Lower leg skin (tissue), 4 donors: Measurements from ENCODE around the gene GMPR. TPM values are rescaled to one million over a fixed set of nuclear protein-coding genes. Genes with fewer than 3 reads are reported as not detected.

ENCODE experiments used
- DNase-seq, 2 donors: peaks; one replicate each; pipeline ENCODE4 v3.0.0-alpha.2; 2019; ENCODE audit warnings: low spot score in 2 of 2
- H3K4me3 ChIP-seq: fragments of 200-600 bp; sonication (generic); 2 replicates; pipeline ENCODE4 v1.5.1; 2017; ENCODE audit warnings: mild to moderate bottlenecking, low read depth; ENCODE audit not compliant: poor library complexity, severe bottlenecking
- CTCF ChIP-seq, 3 donors: fragments of 450-650 bp; IDR thresholded peaks; one replicate each; pipeline ENCODE4 v1.5.1; 2016; ENCODE audit warnings: antibody characterized with exemption in 3 of 3, mild to moderate bottlenecking in 3 of 3, moderate library complexity in 2 of 3
- POLR2A ChIP-seq, 2 donors: fragments of 450-650 bp; IDR thresholded peaks; one replicate each; pipeline ENCODE4 v1.6.1; 2016 to 2017; ENCODE audit warnings: antibody characterized with exemption in 2 of 2, mild to moderate bottlenecking in 1 of 2, moderate library complexity in 1 of 2
- WGBS, 2 donors: methylation state at CpG; one replicate each; pipeline ENCODE4 v1.1.5; 2018; 5-methylcytosine and 5-hydroxymethylcytosine counted together
- intact Hi-C: fragments of 100-400 bp; cut with DNase I; formaldehyde crosslinking; loops from one replicate; pipeline ENCODE4 v1.15.0; 2023; ENCODE audit warnings: low total_unique reads
- total RNA-seq, 4 donors: library from RNA; depleted of rRNA; stranded (reverse); fragments of >200 nt; gene quantifications; one replicate each; pipeline ENCODE4 v1.1.0, GENCODE V29; 2016

Gene GMPR
- total RNA-seq, 4 donors from 2014 or later, result 5.2 to 26.7 (median 10.6) TPM

GRCh38 chr6:16243664-16244063, 5.3 kb downstream of the GMPR start:
- TF ChIP-seq CTCF (IDR thresholded peaks at IDR 0.05) (no peak), POLR2A (IDR thresholded peaks at IDR 0.05) (no peak)
- WGBS, 2 donors, result 88 to 89% methylated on average over 5 of the region's 5 CpGs

DNA sequence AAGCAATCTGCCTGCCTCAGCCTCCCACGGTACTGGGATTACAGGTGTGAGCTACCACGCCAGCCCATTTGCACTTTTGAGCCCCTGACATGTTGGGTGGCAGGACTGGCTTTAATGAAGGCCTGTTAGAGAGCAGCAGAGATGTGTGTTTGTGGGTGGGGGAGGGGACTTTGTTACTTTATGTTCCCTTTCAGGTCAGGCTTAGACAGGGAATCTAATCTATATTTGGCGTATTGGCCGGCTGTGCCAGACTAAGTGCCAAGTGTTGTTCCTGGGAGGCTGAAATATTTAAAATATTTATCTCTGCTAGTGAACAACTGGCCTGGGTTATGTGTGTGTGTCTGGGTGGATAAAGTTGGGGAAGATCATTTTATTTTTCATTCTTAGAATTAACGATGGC, 6.1 kb downstream of the GMPR start:
- intact Hi-C loops, result no loop called here
- WGBS, 2 donors, result 64 to 66% methylated on average over 5 of the region's 5 CpGs
- no peak for DNase-seq

More at GRCh38 chr6:16243664-16244063, 5.3 kb downstream of the GMPR start:
- intact Hi-C loops, result no loop called here
- no peak for DNase-seq
- no peak overlapping the region for H3K4me3 ChIP-seq

DNA sequence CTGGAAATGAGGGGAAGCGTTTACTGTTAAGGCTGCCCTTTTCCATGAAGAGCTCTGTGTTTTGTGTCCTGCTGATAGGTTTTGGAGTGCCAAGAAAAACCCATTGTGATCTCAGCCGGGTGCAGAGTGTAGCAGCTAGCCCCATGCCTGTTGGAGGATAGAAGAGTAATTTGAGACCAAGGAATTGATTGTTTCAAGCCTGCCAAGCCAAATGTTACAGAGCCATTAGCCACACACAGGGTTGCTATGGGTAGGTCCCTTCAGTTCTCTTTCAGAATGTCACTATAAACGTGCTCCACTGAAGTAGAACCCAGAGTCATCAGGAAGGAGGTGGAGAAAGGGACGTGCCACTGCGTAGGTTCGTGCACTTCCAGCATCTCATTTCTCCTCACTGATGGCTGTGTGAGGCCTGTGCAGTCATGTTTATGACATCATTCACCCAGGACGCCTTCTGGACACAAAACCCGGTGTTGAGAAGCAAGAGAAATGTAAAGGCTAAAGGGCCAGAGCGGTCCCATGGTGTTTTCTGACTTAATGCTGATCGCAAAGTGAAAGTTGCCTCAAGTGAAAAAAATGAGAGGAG, 6.6 kb downstream of the GMPR start:
- 54 to 58% methylated on average over 10 of the region's 10 CpGs for WGBS, 2 donors
- DNase-seq, result no peak
- TF ChIP-seq POLR2A (IDR thresholded peaks at IDR 0.05), result no peak
- TF ChIP-seq CTCF (IDR thresholded peaks at IDR 0.05), result no peak
- H3K4me3 ChIP-seq, result no peak overlapping the region
- intact Hi-C loops, result no loop called here

More for the DNA sequence above, 6.1 kb downstream of the GMPR start:
- TF ChIP-seq POLR2A (IDR thresholded peaks at IDR 0.05), result no peak
- no peak for TF ChIP-seq CTCF (IDR thresholded peaks at IDR 0.05)
- no peak overlapping the region for H3K4me3 ChIP-seq

DNA sequence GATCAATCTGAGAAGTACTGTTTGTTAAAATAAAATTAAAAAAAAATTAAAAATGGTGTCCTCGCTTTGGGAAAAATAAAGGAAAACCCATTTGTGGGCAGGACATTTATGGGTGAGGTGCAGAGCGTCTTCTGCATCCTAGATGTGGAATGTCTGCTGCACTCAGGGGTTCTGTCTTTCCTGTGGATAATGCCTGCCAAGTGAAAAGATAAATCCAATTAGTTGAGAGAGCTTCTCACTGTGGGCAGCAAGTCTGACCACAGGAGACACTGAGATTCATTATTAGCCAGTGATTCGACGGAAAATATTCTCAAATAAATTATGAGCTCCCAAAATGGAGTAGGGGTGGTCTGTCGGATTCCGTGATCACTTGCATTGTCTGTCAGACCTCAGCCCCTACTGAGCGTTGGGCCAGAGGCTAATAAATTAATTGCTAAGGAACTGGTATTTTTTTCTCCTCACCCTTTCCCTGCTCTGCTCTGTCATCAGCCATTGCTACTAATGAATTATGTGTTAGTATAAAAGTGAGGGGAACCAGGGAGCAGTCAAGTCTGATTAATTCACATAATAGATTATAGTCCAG, 10.0 kb downstream of the GMPR start:
- intact Hi-C loops, result no loop called here
- 94 to 96% methylated on average over 7 of the region's 7 CpGs for WGBS, 2 donors
- no peak for DNase-seq
- no peak overlapping the region for H3K4me3 ChIP-seq
- no peak for TF ChIP-seq CTCF (IDR thresholded peaks at IDR 0.05)
- TF ChIP-seq POLR2A (IDR thresholded peaks at IDR 0.05), result no peak

GRCh38 chr6:16249971-16250370, 11.6 kb downstream of the GMPR start:
- WGBS, 2 donors, result 94 to 100% methylated on average over 1 of the region's 1 CpG
- H3K4me3 ChIP-seq, result no peak overlapping the region
- intact Hi-C loops, result no loop called here
- no peak for DNase-seq
- TF ChIP-seq POLR2A (IDR thresholded peaks at IDR 0.05) (no peak), CTCF (IDR thresholded peaks at IDR 0.05) (no peak)

GRCh38 chr6:16251706-16252105, 13.3 kb downstream of the GMPR start:
- WGBS, 2 donors, result 77 to 78% methylated on average over 2 of the region's 2 CpGs
- no peak overlapping the region for H3K4me3 ChIP-seq
- no peak for DNase-seq
- intact Hi-C loops, result no loop called here
- TF ChIP-seq CTCF (IDR thresholded peaks at IDR 0.05) (no peak), POLR2A (IDR thresholded peaks at IDR 0.05) (no peak)
